Umbilical cord (tissue), 2 donors: ENCODE results near the gene SEC63. TPM values are rescaled to one million over a fixed set of nuclear protein-coding genes. Genes with fewer than 3 reads are reported as not detected.

Source experiments
- DNase-seq: peaks from one replicate; pipeline ENCODE4 v3.0.0-alpha.2; 2015; ENCODE audit warnings: low spot score
- total RNA-seq: library from RNA; depleted of rRNA; stranded (reverse); fragments of >200 nt; gene quantifications from one replicate; pipeline ENCODE4 v1.2.3, GENCODE V29; 2014; ENCODE audit warnings: low replicate concordance; ENCODE audit not compliant: insufficient read depth

SEC63 gene
- total RNA-seq, 1 donor from 2014 or later: 45.3 TPM

GRCh38 chr6:107819217-107819616, 138.8 kb downstream of the SEC63 start:
- DNase-seq: peak; percentile 8

- no peak for DNase-seq
Measured at GRCh38 chr6:107818272-107818671, 139.7 kb downstream of the SEC63 start.

- no peak for DNase-seq
Measured at GRCh38 chr6:107817784-107818183, 140.2 kb downstream of the SEC63 start.

Other genes starting within 250 kb of the SEC63 start
- 4.6 TPM for gene SCML4, start 133.9 kb downstream of the SEC63 start, total RNA-seq
- 52.2 TPM for gene OSTM1, start 116.5 kb upstream of the SEC63 start, total RNA-seq
- 0.48 TPM for gene NR2E1, start 207.8 kb upstream of the SEC63 start, total RNA-seq